GM23338 (cell line): ENCODE results near the gene RPS25. TPM values are rescaled to one million over a fixed set of nuclear protein-coding genes. Genes with fewer than 3 reads are reported as not detected.

Experiments
- ATAC-seq: fragments of 200-7000 bp; cut with Tn5 transposase; 3 replicates; pipeline ENCODE4 v1.9.1; 2020
- DNase-seq: peaks from one replicate; pipeline ENCODE4 v3.0.0-alpha.2; 2015; ENCODE audit warnings: low spot score
- H2AFZ ChIP-seq: fragments of 200-600 bp; sonication (generic); 2 replicates; pipeline ENCODE4 v1.8.0; 2016; ENCODE audit warnings: antibody characterized with exemption, mild to moderate bottlenecking, moderate library complexity
- H3F3A ChIP-seq: fragments of 200-600 bp; sonication (generic); replicated peaks from 2 replicates; pipeline ENCODE4 v1.8.0; 2017; ENCODE audit warnings: antibody characterized with exemption, mixed run types, low read depth
- H3K27ac ChIP-seq: fragments of 200-600 bp; sonication (generic); 2 replicates; pipeline ENCODE4 v1.6.1; 2016; ENCODE audit warnings: low read depth
- H3K27me3 ChIP-seq: fragments of 200-600 bp; sonication (generic); 2 replicates; pipeline ENCODE4 v1.8.0; 2016; ENCODE audit warnings: mild to moderate bottlenecking, mixed run types, moderate library complexity; ENCODE audit not compliant: insufficient read depth
- H3K36me3 ChIP-seq: fragments of 200-600 bp; sonication (generic); 2 replicates; pipeline ENCODE4 v1.8.0; 2016; ENCODE audit warnings: mild to moderate bottlenecking; ENCODE audit not compliant: insufficient read depth
- H3K4me1 ChIP-seq: fragments of 200-600 bp; sonication (generic); 2 replicates; pipeline ENCODE4 v1.8.0; 2016; ENCODE audit warnings: mild to moderate bottlenecking, moderate library complexity; ENCODE audit not compliant: insufficient read depth
- H3K4me2 ChIP-seq: fragments of 200-600 bp; sonication (generic); 2 replicates; pipeline ENCODE4 v1.7.1; 2017; ENCODE audit warnings: mixed run types
- H3K4me3 ChIP-seq: fragments of 200-600 bp; sonication (generic); 2 replicates; pipeline ENCODE4 v1.6.1; 2016; ENCODE audit warnings: mixed run types
- H3K79me2 ChIP-seq: fragments of 200-600 bp; sonication (generic); replicated peaks from 2 replicates; pipeline ENCODE4 v1.8.0; 2017; ENCODE audit warnings: mild to moderate bottlenecking; ENCODE audit not compliant: insufficient read depth
- H3K9me2 ChIP-seq: fragments of 200-600 bp; sonication (generic); 2 replicates; pipeline ENCODE4 v1.8.0; 2017; ENCODE audit not compliant: insufficient read depth
- H4K20me1 ChIP-seq: fragments of 200-600 bp; sonication (generic); replicated peaks from 2 replicates; pipeline ENCODE4 v1.8.0; 2017; ENCODE audit warnings: mild to moderate bottlenecking; ENCODE audit not compliant: insufficient read depth
- H3K27ac Mint-ChIP-seq: 2 replicates; pipeline ENCODE4 v1.8.0; 2020; ENCODE audit warnings: inconsistent platforms, mild to moderate bottlenecking, moderate library complexity, mixed read lengths
- H3K27me3 Mint-ChIP-seq: 3 replicates; pipeline ENCODE4 v1.8.0; 2022; ENCODE audit warnings: low read depth, mild to moderate bottlenecking, moderate library complexity, mixed read lengths, inconsistent platforms; ENCODE audit not compliant: insufficient read depth, poor library complexity
- H3K36me3 Mint-ChIP-seq: 3 replicates; pipeline ENCODE4 v1.8.0; 2021; ENCODE audit warnings: low read depth, mild to moderate bottlenecking, inconsistent platforms, moderate library complexity, mixed read lengths
- H3K4me1 Mint-ChIP-seq: 3 replicates; pipeline ENCODE4 v1.8.0; 2020; ENCODE audit warnings: mild to moderate bottlenecking, inconsistent platforms, mixed read lengths
- H3K4me3 Mint-ChIP-seq: 3 replicates; pipeline ENCODE4 v1.8.0; 2021; ENCODE audit warnings: moderate library complexity, mild to moderate bottlenecking, inconsistent platforms, mixed read lengths
- H3K9me3 Mint-ChIP-seq: 3 replicates; pipeline ENCODE4 v1.8.0; 2020; ENCODE audit warnings: moderate library complexity, mild to moderate bottlenecking, inconsistent platforms, mixed read lengths
- CREB1 ChIP-seq: fragments of 250-450 bp; sonication (Bioruptor Pico); IDR thresholded peaks from 2 replicates; pipeline ENCODE4 v1.5.0; 2020; ENCODE audit warnings: low read depth, mild to moderate bottlenecking, moderate library complexity
- CTCF ChIP-seq, 2 experiments: fragments of 200-600 bp in 1 of 2; sonication (generic) in 1 of 2; conservative IDR thresholded peaks; 2 replicates each; pipeline versions ENCODE4 v1.5.1 to v1.6.1; 2016 to 2017; ENCODE audit warnings: antibody characterized with exemption in 2 of 2, low read depth in 2 of 2, mild to moderate bottlenecking in 2 of 2, moderate library complexity in 1 of 2
- ETS1 ChIP-seq: IDR thresholded peaks from 2 replicates; pipeline ENCODE4 v1.6.1; 2016; ENCODE audit warnings: antibody characterized with exemption
- EZH2 ChIP-seq: fragments of 200-600 bp; sonication (generic); IDR thresholded peaks from one replicate; pipeline ENCODE4 v1.8.0; 2017; ENCODE audit warnings: antibody characterized with exemption, mild to moderate bottlenecking, low read depth; ENCODE audit not compliant: unreplicated experiment
- EZH2phosphoT487 ChIP-seq: fragments of 200-600 bp; sonication (generic); IDR thresholded peaks from one replicate; pipeline ENCODE4 v1.8.1; 2018; ENCODE audit warnings: antibody characterized with exemption; ENCODE audit not compliant: unreplicated experiment
- JUNB ChIP-seq: IDR thresholded peaks from one replicate; pipeline ENCODE4 v1.6.1; 2016; ENCODE audit warnings: antibody characterized with exemption; ENCODE audit not compliant: unreplicated experiment
- NANOG ChIP-seq: IDR thresholded peaks from 2 replicates; pipeline ENCODE4 v1.6.1; 2016; ENCODE audit warnings: antibody characterized with exemption, borderline replicate concordance
- POLR2AphosphoS5 ChIP-seq: IDR thresholded peaks from 2 replicates; pipeline ENCODE4 v1.6.1; 2016; ENCODE audit warnings: antibody characterized with exemption, low read depth
- REST ChIP-seq: IDR thresholded peaks from one replicate; pipeline ENCODE4 v1.6.1; 2018; ENCODE audit warnings: antibody characterized with exemption; ENCODE audit not compliant: unreplicated experiment
- STAT1 ChIP-seq: IDR thresholded peaks from one replicate; pipeline ENCODE4 v1.6.1; 2016; ENCODE audit warnings: antibody characterized with exemption; ENCODE audit not compliant: unreplicated experiment
- ZNF114 ChIP-seq: fragments of 250-450 bp; sonication (Bioruptor Pico); IDR thresholded peaks from 2 replicates; pipeline ENCODE4 v1.5.0; 2020; ENCODE audit warnings: mild to moderate bottlenecking, moderate library complexity
- ZNF331 ChIP-seq: fragments of 250-450 bp; sonication (Bioruptor Pico); IDR thresholded peaks from 2 replicates; pipeline ENCODE4 v1.5.0; 2020; ENCODE audit warnings: low read depth, mild to moderate bottlenecking, moderate library complexity
- ZNF462 ChIP-seq: fragments of 250-450 bp; sonication (Bioruptor Pico); IDR thresholded peaks from 2 replicates; pipeline ENCODE4 v1.5.0; 2020; ENCODE audit warnings: mild to moderate bottlenecking, moderate library complexity
- polyA plus RNA-seq: library from polyadenylated mRNA; unstranded; fragments of >200 nt; fragmentation: Nextera tagmentation; extraction: Ambion mirVana; gene quantifications from 2 replicates; pipeline ENCODE4 v1.2.1, GENCODE V29; 2016
- total RNA-seq: library from RNA; depleted of rRNA; stranded (reverse); fragments of >200 nt; shearing (Covaris generic); gene quantifications from 2 replicates; pipeline ENCODE4 v1.2.3, GENCODE V29; 2014

Gene RPS25
- total and polyA plus RNA-seq, 2 experiments from 2014 or later: 1,965 to 3,622 TPM

GRCh38 chr11:119024430-119025098 lies 6.4 kb upstream of the RPS25 start:
- Histone ChIP-seq H3K27me3 (no peaks in the 10 kb centered on the region), H3K4me3 (no peak overlapping the region), H3K4me1 (peaks cover 18% of the 10 kb centered on the region), H3K27ac (no peak overlapping the region), H4K20me1 (peaks cover 15% of the 10 kb centered on the region), H3K79me2 (peaks cover 33% of the 10 kb centered on the region), H3F3A (peaks cover 33% of the 10 kb centered on the region), H2AFZ (no peak overlapping the region), H3K9me2 (no peaks in the 10 kb centered on the region), H3K4me2 (no peak overlapping the region), H3K36me3 (peaks cover 34% of the 10 kb centered on the region)
- peaks cover 78% of the 10 kb centered on the region for H3K36me3 Mint-ChIP-seq
- peaks cover 33% of the 10 kb centered on the region for H3K4me1 Mint-ChIP-seq
- peak overlapping the region; percentile 60; the same call in 1 of the 2 replicates for H3K27ac Mint-ChIP-seq
- DNase-seq (no peak), ATAC-seq (no peak)
- H3K4me3 Mint-ChIP-seq: no peak overlapping the region
- H3K27me3 Mint-ChIP-seq: peaks cover 24% of the 10 kb centered on the region
- TF ChIP-seq ZNF462 (CRISPR knock-in tag): no peak
- TF ChIP-seq POLR2AphosphoS5: no peak
- no peak for TF ChIP-seq ZNF114
- no peak for TF ChIP-seq ZNF331 (CRISPR knock-in tag)
- TF ChIP-seq EZH2: no peak
- TF ChIP-seq CTCF (conservative IDR thresholded peaks at IDR 0.05; ENCODE audit: low read depth in 2 of 2): no peak
- TF ChIP-seq CREB1: no peak
- TF ChIP-seq NANOG: no peak
- no peak for TF ChIP-seq JUNB
- TF ChIP-seq STAT1: no peak
- no peak for TF ChIP-seq EZH2phosphoT487
- TF ChIP-seq REST: no peak
- no peak for TF ChIP-seq ETS1
- no peaks in the 10 kb centered on the region; the same call in 2 of the 3 replicates for H3K9me3 Mint-ChIP-seq
